SU-DHL-6 (cell line): ENCODE data around the gene AOAH.

Source experiments
- H2AFZ ChIP-seq: fragments of 200-600 bp; sonication (generic); 2 replicates; pipeline ENCODE4 v1.6.1; 2014; ENCODE audit warnings: low read depth, mild to moderate bottlenecking, moderate library complexity, mixed read lengths, antibody characterized with exemption, low read length; ENCODE audit not compliant: severe bottlenecking
- H3F3A ChIP-seq: fragments of 200-600 bp; shearing (Covaris generic); 2 replicates; pipeline ENCODE4 v1.6.0; 2016; ENCODE audit warnings: antibody characterized with exemption, mild to moderate bottlenecking; ENCODE audit not compliant: insufficient read depth
- H3K27ac ChIP-seq: fragments of 200-600 bp; sonication (generic); 2 replicates; pipeline ENCODE4 v1.5.1; 2016; ENCODE audit warnings: low read depth, mild to moderate bottlenecking, low read length, moderate library complexity, mixed read lengths
- H3K27me3 ChIP-seq: fragments of 200-600 bp; sonication (generic), shearing (Covaris generic); 2 replicates; pipeline ENCODE4 v1.6.0; 2014; ENCODE audit warnings: mild to moderate bottlenecking, low read length
- H3K36me3 ChIP-seq: fragments of 200-600 bp; sonication (generic); 2 replicates; pipeline ENCODE4 v1.6.1; 2014; ENCODE audit warnings: mild to moderate bottlenecking, low read length, mixed read lengths
- H3K4me2 ChIP-seq: fragments of 300-600, 200-600 bp; shearing (Covaris generic), sonication (generic); 2 replicates; pipeline ENCODE4 v1.6.0; 2014; ENCODE audit warnings: low read length, low read depth, mild to moderate bottlenecking; ENCODE audit not compliant: poor library complexity, severe bottlenecking
- H3K4me3 ChIP-seq: fragments of 200-600 bp; sonication (generic); 2 replicates; pipeline ENCODE4 v1.5.1; 2014; ENCODE audit warnings: antibody characterized with exemption, low read length, mild to moderate bottlenecking, mixed read lengths; ENCODE audit not compliant: insufficient read depth, poor library complexity, severe bottlenecking
- H3K79me2 ChIP-seq: fragments of 200-600 bp; sonication (generic); 2 replicates; pipeline ENCODE4 v1.6.1; 2014; ENCODE audit warnings: mild to moderate bottlenecking, low read length, moderate library complexity; ENCODE audit not compliant: insufficient read depth
- H3K9ac ChIP-seq: fragments of 200-600 bp; sonication (generic); 2 replicates; pipeline ENCODE4 v1.7.0; 2014; ENCODE audit warnings: mild to moderate bottlenecking, low read length
- H3K9me2 ChIP-seq: fragments of 200-600 bp; sonication (generic); replicated peaks from 2 replicates; pipeline ENCODE4 v1.6.1; 2014; ENCODE audit warnings: low read length; ENCODE audit not compliant: insufficient read depth
- H3K9me3 ChIP-seq: fragments of 200-600 bp; sonication (generic); 2 replicates; pipeline ENCODE4 v1.6.1; 2014; ENCODE audit warnings: low read length, mixed read lengths; ENCODE audit not compliant: insufficient read depth
- H4K20me1 ChIP-seq: fragments of 200-600 bp; sonication (generic); 2 replicates; pipeline ENCODE4 v1.6.1; 2014; ENCODE audit warnings: low read depth, mild to moderate bottlenecking, antibody characterized with exemption, low read length, moderate library complexity, mixed read lengths
- EZH2phosphoT487 ChIP-seq: fragments of 200-600 bp; sonication (generic), shearing (Covaris generic); conservative IDR thresholded peaks from 2 replicates; pipeline ENCODE4 v1.6.1; 2018; ENCODE audit warnings: mild to moderate bottlenecking, antibody characterized with exemption, low read length, moderate library complexity, mixed read lengths
- TF ChIP-seq, protein P1 (sequence below): fragments of 200-600 bp; sonication (generic); IDR thresholded peaks from one replicate; pipeline ENCODE4 v1.5.1; 2017; ENCODE audit warnings: antibody characterized with exemption, mild to moderate bottlenecking, low read length, moderate library complexity; ENCODE audit not compliant: insufficient read depth, poor library complexity, severe bottlenecking

AOAH gene

DNA sequence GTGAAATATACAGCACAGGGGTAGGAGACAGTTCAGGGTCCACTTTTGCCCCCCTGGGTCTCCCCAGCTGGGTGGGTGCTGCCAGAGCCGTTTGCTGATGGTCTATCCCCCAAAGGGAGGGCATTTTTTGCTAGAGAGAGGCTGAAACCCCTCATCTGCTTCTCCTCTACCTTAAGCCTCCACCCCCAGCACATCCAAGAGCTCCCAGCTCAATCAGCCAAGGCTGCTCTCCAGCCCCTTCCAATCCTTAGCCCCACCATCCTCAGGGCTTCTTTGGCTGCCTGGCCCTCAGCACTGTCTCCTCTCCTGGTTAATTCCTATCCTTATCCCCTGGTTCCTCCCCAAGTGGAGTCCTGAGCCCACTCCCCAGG lies 153.1 kb downstream of the AOAH start:
- H3K79me2 ChIP-seq = no peaks in the 10 kb centered on the region
- H3K4me3 ChIP-seq = no peak overlapping the region
- 0 out of 2 replicates have a peak, but pooled peaks cover 6% of the 10 kb centered on the region for H3K27me3 ChIP-seq
- TF ChIP-seq EZH2phosphoT487 = no peak
- TF ChIP-seq, protein P1, sequence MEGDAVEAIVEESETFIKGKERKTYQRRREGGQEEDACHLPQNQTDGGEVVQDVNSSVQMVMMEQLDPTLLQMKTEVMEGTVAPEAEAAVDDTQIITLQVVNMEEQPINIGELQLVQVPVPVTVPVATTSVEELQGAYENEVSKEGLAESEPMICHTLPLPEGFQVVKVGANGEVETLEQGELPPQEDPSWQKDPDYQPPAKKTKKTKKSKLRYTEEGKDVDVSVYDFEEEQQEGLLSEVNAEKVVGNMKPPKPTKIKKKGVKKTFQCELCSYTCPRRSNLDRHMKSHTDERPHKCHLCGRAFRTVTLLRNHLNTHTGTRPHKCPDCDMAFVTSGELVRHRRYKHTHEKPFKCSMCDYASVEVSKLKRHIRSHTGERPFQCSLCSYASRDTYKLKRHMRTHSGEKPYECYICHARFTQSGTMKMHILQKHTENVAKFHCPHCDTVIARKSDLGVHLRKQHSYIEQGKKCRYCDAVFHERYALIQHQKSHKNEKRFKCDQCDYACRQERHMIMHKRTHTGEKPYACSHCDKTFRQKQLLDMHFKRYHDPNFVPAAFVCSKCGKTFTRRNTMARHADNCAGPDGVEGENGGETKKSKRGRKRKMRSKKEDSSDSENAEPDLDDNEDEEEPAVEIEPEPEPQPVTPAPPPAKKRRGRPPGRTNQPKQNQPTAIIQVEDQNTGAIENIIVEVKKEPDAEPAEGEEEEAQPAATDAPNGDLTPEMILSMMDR = no peak
- H3K9me3 ChIP-seq = no peaks in the 10 kb centered on the region
- H3K4me2 ChIP-seq = no peak overlapping the region
- H2AFZ ChIP-seq = no peak overlapping the region
- no peak overlapping the region for H3K27ac ChIP-seq
- no peaks in the 10 kb centered on the region for H3F3A ChIP-seq
- no peaks in the 10 kb centered on the region for H4K20me1 ChIP-seq
- H3K9ac ChIP-seq = no peak overlapping the region
- no peaks in the 10 kb centered on the region for H3K36me3 ChIP-seq
- no peaks in the 10 kb centered on the region for H3K9me2 ChIP-seq

DNA sequence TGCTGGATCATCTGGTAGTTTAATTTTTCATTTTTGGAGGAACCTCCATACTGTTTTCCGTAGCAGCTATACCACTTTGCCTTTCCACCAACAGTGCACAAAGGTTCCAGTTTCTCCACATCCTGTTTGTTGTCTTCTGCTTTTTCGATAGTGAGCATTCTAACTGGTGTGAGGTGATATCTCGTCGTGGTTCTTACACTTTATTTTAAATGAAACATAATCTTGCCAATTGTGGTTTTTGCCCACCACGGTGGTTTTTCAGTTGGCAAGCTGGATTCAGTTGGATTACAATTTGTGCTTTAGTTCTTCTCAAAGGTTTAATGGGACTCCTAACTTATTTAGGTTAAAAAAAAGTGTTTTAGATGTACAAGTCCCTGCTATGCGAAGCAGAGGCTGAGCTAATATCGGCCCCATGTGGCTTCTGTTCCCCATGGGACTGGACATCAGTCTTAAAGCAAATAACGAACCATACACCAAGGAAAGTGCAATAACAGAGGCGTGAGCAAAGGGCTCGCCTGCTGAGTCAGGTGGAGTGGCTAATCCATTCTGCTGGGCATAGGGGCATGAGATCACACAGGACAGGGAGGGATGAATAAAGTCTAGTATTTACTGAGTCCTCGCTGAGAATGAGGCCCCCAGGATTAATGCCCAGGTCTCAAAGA lies 153.6 kb downstream of the AOAH start:
- Histone ChIP-seq H4K20me1 (no peaks in the 10 kb centered on the region), H3K36me3 (no peaks in the 10 kb centered on the region), H3K9ac (no peak overlapping the region), H3F3A (no peaks in the 10 kb centered on the region), H3K4me2 (no peak overlapping the region), H2AFZ (no peak overlapping the region), H3K4me3 (no peak overlapping the region), H3K27ac (no peak overlapping the region), H3K79me2 (no peaks in the 10 kb centered on the region), H3K27me3 (0 out of 2 replicates have a peak, but pooled peaks cover under 1% of the 10 kb centered on the region), H3K9me2 (no peaks in the 10 kb centered on the region), H3K9me3 (no peaks in the 10 kb centered on the region)
- TF ChIP-seq EZH2phosphoT487 = no peak
- TF ChIP-seq, protein P1 = no peak

DNA sequence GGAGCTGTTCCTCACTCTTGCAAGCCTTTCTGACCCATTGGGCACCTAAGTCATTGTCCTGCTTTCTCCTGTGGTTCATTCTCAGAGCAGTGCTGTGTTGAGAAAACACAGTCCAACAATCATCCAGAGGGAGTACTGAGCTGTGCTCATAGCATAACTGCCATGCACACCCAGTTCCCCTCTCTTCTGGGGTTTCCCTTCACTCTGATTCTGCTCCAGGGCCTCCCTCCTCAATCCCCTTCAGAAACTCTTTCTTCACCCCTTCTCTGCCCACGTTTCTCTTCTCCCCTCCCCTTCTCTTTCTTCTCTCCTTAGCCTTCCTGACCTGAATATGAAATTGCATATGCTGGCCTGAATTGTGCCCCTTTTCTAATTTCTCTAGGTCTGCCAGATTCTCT lies 155.8 kb downstream of the AOAH start:
- Histone ChIP-seq H3K9me2 (no peaks in the 10 kb centered on the region), H4K20me1 (no peaks in the 10 kb centered on the region), H3K4me3 (no peak overlapping the region), H3K36me3 (no peaks in the 10 kb centered on the region), H3K9ac (no peak overlapping the region), H3F3A (no peaks in the 10 kb centered on the region), H3K27ac (no peak overlapping the region), H3K4me2 (no peak overlapping the region), H2AFZ (no peak overlapping the region), H3K9me3 (no peaks in the 10 kb centered on the region), H3K79me2 (no peaks in the 10 kb centered on the region), H3K27me3 (no peaks in the 10 kb centered on the region)
- TF ChIP-seq, protein P1 = no peak
- TF ChIP-seq EZH2phosphoT487 = no peak
